Effector memory CD8-positive, alpha-beta T cell (primary cell): ENCODE data around the gene STX4.

ENCODE experiments used
- ATAC-seq: fragments of 150-1000 bp; cut with Tn5 transposase; replicated peaks from 2 replicates; pipeline ENCODE4 v1.10.0; 2021; ENCODE audit warnings: mild to moderate bottlenecking, moderate library complexity
- DNase-seq, 3 experiments: peaks; one replicate each; pipeline ENCODE4 v3.0.0; 2021
- H3K27ac Mint-ChIP-seq, 2 donors: one replicate each; pipeline ENCODE4 v1.8.0; 2022; ENCODE audit warnings: mild to moderate bottlenecking in 2 of 2, mixed read lengths in 2 of 2, moderate library complexity in 2 of 2
- H3K27me3 Mint-ChIP-seq, 2 donors: one replicate each; pipeline ENCODE4 v1.8.0; 2022; ENCODE audit warnings: mixed read lengths in 2 of 2
- H3K36me3 Mint-ChIP-seq: one replicate; pipeline ENCODE4 v1.8.0; 2022; ENCODE audit warnings: mild to moderate bottlenecking, moderate library complexity, mixed read lengths; ENCODE audit not compliant: insufficient read depth
- H3K4me1 Mint-ChIP-seq, 2 donors: one replicate each; pipeline ENCODE4 v1.8.0; 2022; ENCODE audit warnings: low read depth in 2 of 2, mixed read lengths in 2 of 2
- H3K4me3 Mint-ChIP-seq, 2 donors: one replicate each; pipeline ENCODE4 v1.8.0; 2022; ENCODE audit warnings: mild to moderate bottlenecking in 2 of 2, mixed read lengths in 2 of 2, moderate library complexity in 2 of 2
- H3K9me3 Mint-ChIP-seq, 2 donors: one replicate each; pipeline ENCODE4 v1.8.0; 2022; ENCODE audit warnings: mixed read lengths in 2 of 2

STX4 gene

GRCh38 chr16:31043898-31044481, 10.6 kb downstream of the STX4 start:
- ATAC-seq (no peak), DNase-seq (no peak)
- Mint-ChIP-seq H3K27me3 (no peaks in the 10 kb centered on the region), H3K36me3 (peaks cover 23% of the 10 kb centered on the region), H3K9me3 (no peaks in the 10 kb centered on the region), H3K4me1 (no peaks in the 10 kb centered on the region), H3K27ac (no peak overlapping the region), H3K4me3 (no peak overlapping the region)

DNA sequence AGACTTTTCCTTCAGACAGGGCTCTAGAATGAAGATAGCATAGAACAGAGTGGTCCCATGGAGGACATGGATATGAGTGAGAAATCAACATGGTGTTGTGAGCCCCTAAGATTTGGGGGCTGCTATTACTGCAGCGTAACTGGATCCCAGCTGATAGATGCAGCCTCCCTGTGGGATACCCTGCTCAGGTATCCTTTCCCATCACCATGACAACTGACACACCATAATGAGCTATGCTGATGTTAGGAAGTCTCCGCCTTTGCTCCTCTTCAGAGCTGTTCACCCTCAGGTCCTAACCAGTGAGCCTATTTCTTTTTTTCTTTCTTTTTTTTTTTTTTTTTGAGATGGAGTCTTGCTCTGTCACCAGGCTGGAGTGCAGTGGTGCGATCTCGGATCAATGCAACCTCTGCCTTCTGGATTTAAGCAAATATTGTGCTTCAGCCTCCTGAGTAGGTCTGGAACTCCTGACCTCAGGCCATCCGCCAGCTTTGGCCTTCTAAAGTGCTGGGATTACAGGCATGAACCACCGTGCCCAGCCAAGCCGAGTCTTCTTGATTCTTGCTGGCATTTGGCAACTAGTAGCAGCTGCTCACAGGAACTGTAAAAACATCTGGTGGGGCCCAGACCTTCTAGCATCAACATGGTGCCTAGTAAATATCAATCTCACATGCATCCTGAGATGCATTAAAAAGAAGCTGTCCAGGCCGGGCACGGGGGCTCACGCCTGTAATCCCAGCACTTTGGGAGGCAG, 17.1 kb downstream of the STX4 start:
- peaks cover 6% of the 10 kb centered on the region for H3K36me3 Mint-ChIP-seq
- no peaks in the 10 kb centered on the region for H3K9me3 Mint-ChIP-seq
- peaks cover 3 to 6% of the 10 kb centered on the region in 2 donors for H3K4me1 Mint-ChIP-seq
- DNase-seq (no peak), ATAC-seq (no peak)
- H3K27me3 Mint-ChIP-seq = no peaks in the 10 kb centered on the region
- no peak overlapping the region for H3K4me3 Mint-ChIP-seq
- no peak overlapping the region for H3K27ac Mint-ChIP-seq

- H3K4me3 Mint-ChIP-seq = no peak overlapping the region
- H3K9me3 Mint-ChIP-seq = no peaks in the 10 kb centered on the region
- no peak for ATAC-seq
- peaks cover 3 to 6% of the 10 kb centered on the region in 2 donors for H3K4me1 Mint-ChIP-seq
- DNase-seq = no peak
- H3K27me3 Mint-ChIP-seq = no peaks in the 10 kb centered on the region
- H3K27ac Mint-ChIP-seq = peak overlapping the region in 1 of 2 donors; percentile 56
- peaks cover 15% of the 10 kb centered on the region for H3K36me3 Mint-ChIP-seq
These were observed 18.8 kb downstream of the STX4 start for GRCh38 chr16:31052114-31052513.

GRCh38 chr16:31055613-31056012, 22.3 kb downstream of the STX4 start:
- no peaks in the 10 kb centered on the region for H3K9me3 Mint-ChIP-seq
- H3K27me3 Mint-ChIP-seq = no peaks in the 10 kb centered on the region
- ATAC-seq (no peak), DNase-seq (no peak)
- H3K4me1 Mint-ChIP-seq = peaks cover 3 to 8% of the 10 kb centered on the region in 2 donors
- no peak overlapping the region for H3K4me3 Mint-ChIP-seq
- peaks cover 31% of the 10 kb centered on the region for H3K36me3 Mint-ChIP-seq
- H3K27ac Mint-ChIP-seq = peak overlapping the region in 1 of 2 donors; percentile 26

GRCh38 chr16:31061126-31061812, 27.9 kb downstream of the STX4 start:
- Mint-ChIP-seq H3K36me3 (peaks cover 51% of the 10 kb centered on the region), H3K4me3 (peak overlapping the region; percentile 41 to 54), H3K27ac (peak overlapping the region in 1 of 2 donors; percentile 41), H3K9me3 (no peaks in the 10 kb centered on the region), H3K27me3 (no peaks in the 10 kb centered on the region), H3K4me1 (peaks cover 32 to 38% of the 10 kb centered on the region in 2 donors)
- ATAC-seq = no peak
- no peak for DNase-seq

GRCh38 chr16:31061813-31062440, 28.6 kb downstream of the STX4 start:
- Mint-ChIP-seq H3K27ac (peak overlapping the region in 1 of 2 donors; percentile 41), H3K27me3 (no peaks in the 10 kb centered on the region), H3K4me1 (peaks cover 34 to 39% of the 10 kb centered on the region in 2 donors), H3K36me3 (peaks cover 47% of the 10 kb centered on the region), H3K4me3 (peak overlapping the region; percentile 89 to 90), H3K9me3 (no peaks in the 10 kb centered on the region)
- DNase-seq (no peak), ATAC-seq (no peak)

- Mint-ChIP-seq H3K36me3 (peaks cover 41% of the 10 kb centered on the region), H3K27ac (peak overlapping the region; percentile 89 to 95), H3K4me1 (peaks cover 34 to 42% of the 10 kb centered on the region in 2 donors), H3K9me3 (no peaks in the 10 kb centered on the region), H3K4me3 (peak overlapping the region; percentile 89 to 90), H3K27me3 (no peaks in the 10 kb centered on the region)
- ATAC-seq (no peak), DNase-seq (no peak)
These were observed 30.1 kb downstream of the STX4 start for GRCh38 chr16:31063495-31063842.

DNA sequence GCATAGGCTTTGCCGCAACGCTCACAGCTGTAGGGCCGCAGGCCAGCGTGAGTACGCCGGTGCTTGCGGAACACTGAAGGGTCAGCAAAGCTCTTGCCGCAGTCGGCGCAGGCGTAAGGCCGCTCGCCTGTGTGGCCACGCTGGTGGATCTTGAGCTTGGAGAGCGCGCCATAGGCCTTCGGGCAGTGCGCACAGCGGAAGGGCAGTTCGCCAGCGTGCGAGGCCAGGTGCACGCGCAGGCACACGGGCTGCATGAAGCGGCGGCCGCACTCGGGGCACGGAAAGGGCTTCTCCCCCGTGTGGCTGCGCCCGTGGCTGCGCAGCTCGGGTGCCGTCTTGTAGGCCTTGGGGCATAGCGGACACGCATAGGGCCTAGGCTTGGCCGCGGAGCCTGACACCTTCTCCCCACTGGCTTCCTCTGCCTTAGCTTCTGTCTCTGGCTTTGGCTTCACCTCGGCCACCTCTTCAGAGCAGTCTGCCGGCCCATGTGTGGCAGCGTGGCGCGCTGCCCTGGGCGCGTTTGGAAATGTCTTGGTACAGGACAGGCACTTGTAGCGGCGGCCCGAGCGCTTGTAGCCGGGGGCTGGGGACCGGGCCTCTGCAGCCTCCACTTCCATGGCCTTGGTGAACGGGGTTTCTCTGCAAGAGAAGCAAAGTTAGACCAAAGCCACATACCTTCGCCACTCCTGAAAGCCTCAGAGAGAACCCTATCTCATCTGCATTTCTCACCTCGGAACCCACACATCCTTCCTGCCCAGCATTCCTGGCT, 30.7 kb downstream of the STX4 start:
- peak; percentile 84 for ATAC-seq
- Mint-ChIP-seq H3K4me1 (peaks cover 39 to 42% of the 10 kb centered on the region in 2 donors), H3K4me3 (peak overlapping the region; percentile 89 to 90), H3K36me3 (peaks cover 40% of the 10 kb centered on the region), H3K9me3 (no peaks in the 10 kb centered on the region), H3K27ac (peak overlapping the region; percentile 89 to 95), H3K27me3 (no peaks in the 10 kb centered on the region)
- peak; percentile 32 to 42 (median 41) for DNase-seq

DNA sequence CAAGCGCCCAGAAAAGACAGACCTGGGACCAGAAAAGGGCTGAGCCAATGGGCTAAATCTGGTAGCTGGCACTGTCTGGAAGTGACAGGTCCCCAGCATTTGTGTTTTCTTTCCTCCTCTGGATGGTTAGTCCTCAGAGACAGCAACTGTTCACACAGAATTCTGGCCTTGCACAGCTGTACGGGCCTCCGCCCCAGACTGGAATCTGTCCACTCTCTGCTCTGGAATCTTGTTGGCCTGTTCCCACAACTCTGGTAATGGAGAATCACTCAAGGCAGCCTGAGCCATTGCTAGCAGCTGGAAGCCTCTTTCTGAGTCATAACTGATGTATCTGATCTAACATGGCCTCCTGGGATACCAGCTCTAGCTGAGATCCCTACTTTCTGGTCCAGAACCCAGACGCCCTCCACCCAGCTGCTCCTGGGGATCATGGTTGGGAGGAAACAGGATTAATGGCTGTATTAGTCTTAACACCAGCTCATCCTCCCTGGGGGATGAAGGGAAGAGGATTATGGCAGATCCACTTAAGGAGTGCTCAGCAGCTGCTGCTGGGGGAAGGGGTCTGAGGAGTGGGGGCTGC, 31.6 kb downstream of the STX4 start:
- Mint-ChIP-seq H3K27me3 (no peaks in the 10 kb centered on the region), H3K9me3 (no peaks in the 10 kb centered on the region), H3K27ac (peak overlapping the region; percentile 89 to 95), H3K4me3 (peak overlapping the region; percentile 89 to 90), H3K36me3 (peaks cover 37% of the 10 kb centered on the region), H3K4me1 (peaks cover 44 to 46% of the 10 kb centered on the region in 2 donors)
- ATAC-seq (no peak), DNase-seq (no peak)

DNA sequence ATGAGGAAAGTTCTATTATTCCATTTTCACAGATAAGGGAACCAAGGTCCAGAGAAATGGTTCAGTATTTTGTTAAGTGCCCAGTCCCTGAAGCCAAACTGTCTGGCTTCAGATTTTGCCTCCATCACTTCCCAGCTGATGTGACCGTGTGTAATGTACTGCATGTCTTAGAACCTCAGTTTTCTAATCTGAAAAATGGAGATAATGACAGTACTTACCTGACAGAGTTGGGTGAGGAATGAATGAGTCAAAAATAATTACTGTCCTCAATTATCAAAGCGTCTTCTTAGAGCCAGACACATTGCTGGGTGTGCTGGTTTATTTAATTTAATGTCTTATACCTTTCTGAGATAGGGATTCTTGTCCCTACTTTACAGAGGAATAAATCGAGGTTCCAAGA, 34.0 kb downstream of the STX4 start:
- no peak overlapping the region for H3K4me3 Mint-ChIP-seq
- DNase-seq (no peak), ATAC-seq (no peak)
- peaks cover 25% of the 10 kb centered on the region for H3K36me3 Mint-ChIP-seq
- peaks cover 47 to 53% of the 10 kb centered on the region in 2 donors for H3K4me1 Mint-ChIP-seq
- no peaks in the 10 kb centered on the region for H3K27me3 Mint-ChIP-seq
- H3K27ac Mint-ChIP-seq = peak overlapping the region in 1 of 2 donors; percentile 39
- H3K9me3 Mint-ChIP-seq = no peaks in the 10 kb centered on the region

DNA sequence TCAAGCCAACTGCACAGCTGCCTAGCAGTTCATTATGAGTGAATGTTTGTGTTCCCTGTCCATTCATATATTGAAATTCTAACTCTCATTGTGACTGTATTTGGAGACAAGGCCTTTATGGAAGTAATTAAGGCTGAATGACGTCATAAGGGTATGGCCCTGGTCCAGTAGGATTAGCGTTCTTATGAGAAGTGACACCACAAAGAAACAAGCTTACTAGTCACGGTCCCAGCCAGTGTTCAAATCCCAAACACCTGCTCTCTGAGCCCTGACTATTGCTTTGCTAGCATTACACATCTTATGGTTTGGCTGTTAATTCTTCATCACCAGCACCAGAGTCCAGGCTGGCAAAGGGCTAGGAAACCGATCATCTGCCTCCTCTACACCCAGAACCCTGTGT, 38.5 kb downstream of the STX4 start:
- DNase-seq (no peak), ATAC-seq (no peak)
- Mint-ChIP-seq H3K27me3 (no peaks in the 10 kb centered on the region), H3K4me1 (peaks cover 31 to 38% of the 10 kb centered on the region in 2 donors), H3K36me3 (peaks cover 15% of the 10 kb centered on the region), H3K27ac (peak overlapping the region; percentile 90 to 96), H3K9me3 (no peaks in the 10 kb centered on the region), H3K4me3 (peak overlapping the region; percentile 78 to 94)

GRCh38 chr16:31072540-31073141, 39.3 kb downstream of the STX4 start:
- H3K9me3 Mint-ChIP-seq = no peaks in the 10 kb centered on the region
- H3K4me3 Mint-ChIP-seq = peak overlapping the region; percentile 78 to 94
- H3K36me3 Mint-ChIP-seq = peaks cover 20% of the 10 kb centered on the region
- H3K4me1 Mint-ChIP-seq = peaks cover 32 to 38% of the 10 kb centered on the region in 2 donors
- H3K27me3 Mint-ChIP-seq = no peaks in the 10 kb centered on the region
- peak overlapping the region; percentile 90 to 96 for H3K27ac Mint-ChIP-seq
- DNase-seq = peak in 1 of 3 experiments; percentile 16
- ATAC-seq = no peak
